Stomach (tissue), 4 donors: ENCODE results near the gene TBCE.

Experiments
- EP300 ChIP-seq: sonication (generic); formaldehyde crosslinking; IDR thresholded peaks from one replicate; pipeline ENCODE4 v1.6.1; 2017; ENCODE audit warnings: antibody characterized with exemption
- POLR2A ChIP-seq, 4 donors: fragments of 450-650 bp; IDR thresholded peaks; one replicate each; pipeline ENCODE4 v1.6.1; 2016; ENCODE audit warnings: antibody characterized with exemption in 4 of 4, control low read depth in 2 of 4, mild to moderate bottlenecking in 1 of 4, moderate library complexity in 1 of 4
- POLR2AphosphoS5 ChIP-seq, 3 donors: sonication (generic); formaldehyde crosslinking; IDR thresholded peaks; one replicate each; pipeline ENCODE4 v1.6.1; 2016; ENCODE audit warnings: antibody characterized with exemption in 3 of 3
- TF ChIP-seq, protein P1 (sequence below), 7 experiments: fragments of 450-650 bp in 4 of 7; fragments of 200-600 bp in 3 of 7; sonication (generic) in 3 of 7; IDR thresholded peaks; one replicate each; pipeline ENCODE4 v1.5.1; 2016 to 2019; ENCODE audit warnings: antibody characterized with exemption in 7 of 7, control low read depth in 2 of 7, mild to moderate bottlenecking in 1 of 7

DNA sequence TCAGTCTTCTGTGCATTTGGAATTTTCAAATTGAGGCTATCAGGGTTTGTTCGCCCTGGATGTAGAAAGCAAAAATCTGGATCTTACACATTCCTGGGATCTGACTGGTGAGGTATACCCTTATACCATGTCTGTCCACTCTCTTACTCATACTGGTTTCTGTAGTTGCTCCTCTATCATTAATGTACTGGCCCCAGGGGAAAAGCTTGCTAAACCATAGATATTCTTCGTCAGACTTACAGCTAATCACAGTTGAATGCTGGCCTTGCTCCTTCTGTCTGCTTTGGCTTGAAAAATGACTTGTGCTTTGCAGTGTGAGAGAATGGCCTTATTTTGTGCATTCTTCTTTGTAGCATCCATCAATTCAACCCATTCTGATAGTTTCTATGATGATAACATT lies 30.5 kb downstream of the TBCE start:
- TF ChIP-seq, protein P1, sequence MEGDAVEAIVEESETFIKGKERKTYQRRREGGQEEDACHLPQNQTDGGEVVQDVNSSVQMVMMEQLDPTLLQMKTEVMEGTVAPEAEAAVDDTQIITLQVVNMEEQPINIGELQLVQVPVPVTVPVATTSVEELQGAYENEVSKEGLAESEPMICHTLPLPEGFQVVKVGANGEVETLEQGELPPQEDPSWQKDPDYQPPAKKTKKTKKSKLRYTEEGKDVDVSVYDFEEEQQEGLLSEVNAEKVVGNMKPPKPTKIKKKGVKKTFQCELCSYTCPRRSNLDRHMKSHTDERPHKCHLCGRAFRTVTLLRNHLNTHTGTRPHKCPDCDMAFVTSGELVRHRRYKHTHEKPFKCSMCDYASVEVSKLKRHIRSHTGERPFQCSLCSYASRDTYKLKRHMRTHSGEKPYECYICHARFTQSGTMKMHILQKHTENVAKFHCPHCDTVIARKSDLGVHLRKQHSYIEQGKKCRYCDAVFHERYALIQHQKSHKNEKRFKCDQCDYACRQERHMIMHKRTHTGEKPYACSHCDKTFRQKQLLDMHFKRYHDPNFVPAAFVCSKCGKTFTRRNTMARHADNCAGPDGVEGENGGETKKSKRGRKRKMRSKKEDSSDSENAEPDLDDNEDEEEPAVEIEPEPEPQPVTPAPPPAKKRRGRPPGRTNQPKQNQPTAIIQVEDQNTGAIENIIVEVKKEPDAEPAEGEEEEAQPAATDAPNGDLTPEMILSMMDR (IDR thresholded peaks at IDR 0.05), result no peak
- TF ChIP-seq POLR2AphosphoS5 (IDR thresholded peaks at IDR 0.05) (no peak), POLR2A (IDR thresholded peaks at IDR 0.05) (no peak), EP300 (no peak)
